ENCODE results near the gene KSR1.
A peak's percentile ranks its signal among the peaks of the same experiment; 100 is the strongest.

Gene KSR1

DNA sequence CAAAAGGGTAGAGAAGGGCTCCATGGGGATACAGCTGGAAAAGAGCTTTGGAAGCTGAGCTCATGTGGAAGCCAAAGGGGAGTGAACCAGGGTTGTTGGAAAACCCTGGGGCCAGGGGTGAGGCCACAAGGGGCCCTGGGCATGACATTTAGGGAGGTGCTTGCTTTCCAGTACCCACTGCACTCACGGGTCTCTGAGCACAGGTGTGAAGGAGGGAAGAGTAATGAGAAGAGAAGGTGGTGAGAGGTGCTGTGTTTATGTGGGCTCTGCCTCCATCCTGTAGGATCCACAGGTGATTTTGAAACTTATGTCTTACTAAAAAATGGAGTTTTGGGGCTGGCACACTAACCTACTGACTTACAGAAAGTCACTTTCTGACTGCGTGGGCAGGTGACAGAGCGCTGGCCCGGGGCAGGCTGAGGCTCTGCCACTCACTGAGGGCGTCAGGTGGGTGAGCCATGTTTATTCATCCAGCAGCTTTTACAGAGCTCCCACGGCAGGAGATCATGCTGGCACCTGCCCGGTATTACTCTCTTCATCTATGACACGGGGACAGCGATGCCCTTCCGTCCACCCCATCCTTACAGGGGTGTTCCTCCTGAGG, 18.9 kb downstream of the KSR1 start:
- DNase-seq, result no peak

DNA sequence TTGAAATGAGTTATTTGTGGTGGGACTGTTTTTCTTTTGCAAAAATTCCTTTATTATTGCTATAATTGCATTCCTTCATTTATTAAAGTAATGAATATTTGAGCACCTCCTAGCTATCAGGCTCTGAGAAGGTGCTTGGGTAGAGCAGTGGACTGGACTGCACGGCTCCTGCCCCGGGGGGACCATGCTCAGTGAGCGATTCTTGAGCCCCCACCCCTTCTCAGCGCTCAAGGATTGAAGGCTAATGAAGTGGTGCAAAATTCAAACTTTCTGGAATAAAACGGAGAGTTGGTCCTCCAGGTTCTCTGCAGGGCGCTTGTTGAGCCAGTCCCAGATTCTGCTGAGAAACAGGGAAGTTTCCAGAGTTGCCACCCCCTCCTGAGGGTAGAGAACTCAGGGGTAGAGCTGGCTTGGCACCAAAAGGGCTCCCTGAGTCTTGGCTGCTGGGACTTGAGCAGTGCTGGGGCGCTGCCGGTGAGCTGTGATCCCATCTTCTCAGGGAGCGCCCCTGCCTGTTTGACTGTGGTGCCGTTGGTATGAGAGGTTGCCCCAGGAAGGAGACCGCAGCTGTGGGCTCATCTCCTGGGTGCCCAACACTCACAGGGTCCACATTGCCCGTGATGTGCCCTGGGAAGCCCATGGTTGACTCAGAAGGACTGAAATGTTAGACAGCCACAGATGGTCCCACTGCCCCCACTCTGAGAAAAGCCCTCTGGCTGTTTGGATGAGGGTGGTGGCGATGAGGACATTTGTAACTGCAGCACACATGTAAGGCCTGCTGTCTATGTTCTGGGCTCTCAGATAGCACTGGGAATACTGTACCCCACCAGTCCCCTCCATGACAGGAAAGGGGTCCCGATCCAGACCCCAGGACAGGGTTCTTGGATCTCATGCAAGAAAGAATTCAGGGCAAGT, 20.0 kb downstream of the KSR1 start:
- no peak for DNase-seq

DNA sequence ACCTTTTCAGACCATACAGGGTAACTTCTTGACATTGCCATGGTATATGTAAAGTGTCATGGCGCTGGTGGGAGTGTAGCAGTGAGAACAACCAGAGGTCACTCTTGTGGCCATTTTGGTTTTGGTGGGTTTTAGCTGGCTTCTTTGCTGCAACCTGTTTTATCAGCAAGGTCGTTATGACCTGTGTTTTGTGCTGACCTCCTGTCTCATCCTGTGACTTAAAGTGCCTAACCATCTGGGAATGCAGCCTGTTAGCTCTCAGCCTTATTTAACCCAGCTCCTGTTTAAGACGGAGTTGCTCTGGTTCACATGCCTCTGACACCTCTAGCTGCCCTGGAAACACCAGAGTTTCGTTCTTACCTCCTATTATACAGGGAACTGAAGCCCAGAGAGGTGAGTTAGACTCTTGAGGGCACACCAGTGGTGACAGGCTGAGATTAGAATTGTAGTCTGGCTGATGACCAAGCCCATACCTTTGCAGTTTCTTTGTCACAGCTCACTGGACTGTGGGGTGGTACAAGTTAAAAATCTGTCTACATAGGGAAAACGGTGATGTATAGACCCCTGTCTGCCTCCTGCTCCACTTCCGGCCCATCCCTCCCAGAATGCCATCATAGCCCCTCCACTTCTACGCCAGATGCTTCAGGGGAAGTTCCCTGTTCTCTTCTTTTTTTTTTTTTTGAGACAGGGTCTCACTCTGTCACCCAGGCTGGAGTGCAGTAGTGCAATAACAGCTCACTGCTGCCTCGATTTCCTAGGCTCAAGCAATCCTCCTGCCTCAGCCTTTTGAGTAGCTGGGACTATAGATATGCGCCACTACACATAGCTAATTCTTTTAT, 21.0 kb downstream of the KSR1 start:
- no peak for DNase-seq

DNA sequence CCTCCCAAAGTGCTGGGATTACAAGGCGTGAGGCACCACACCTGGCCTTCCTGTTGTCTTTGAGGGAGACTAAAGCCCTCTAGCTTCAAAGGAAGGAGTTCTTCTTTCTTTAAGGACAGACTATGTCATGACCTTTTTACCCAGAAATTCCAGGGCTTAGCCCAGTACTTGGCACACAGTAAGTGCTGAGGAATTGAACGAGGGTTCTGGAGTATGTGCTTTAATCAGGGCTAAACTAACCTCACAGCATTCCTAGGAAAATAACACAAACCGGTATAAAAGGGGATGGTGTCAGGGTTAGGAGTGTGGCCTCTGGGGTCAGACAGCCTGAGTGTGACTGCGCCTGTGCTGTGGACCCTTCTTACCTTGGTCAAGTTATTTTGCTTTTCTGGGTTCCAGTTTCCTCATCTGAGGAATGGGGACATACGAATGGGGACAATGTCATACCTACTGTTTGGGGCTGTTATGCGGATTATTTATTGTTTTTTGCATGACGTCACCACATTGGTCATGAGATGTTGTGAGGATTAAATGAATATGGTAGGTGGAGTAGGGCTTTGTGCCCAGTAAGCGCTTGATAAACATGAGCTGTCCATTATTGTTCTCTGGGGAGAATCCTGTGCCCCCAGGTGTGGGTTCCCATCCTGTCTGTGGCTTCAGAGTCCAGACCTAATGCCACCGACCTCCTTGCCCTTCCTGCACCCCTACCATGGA, 21.9 kb downstream of the KSR1 start:
- DNase-seq, result no peak

DNA sequence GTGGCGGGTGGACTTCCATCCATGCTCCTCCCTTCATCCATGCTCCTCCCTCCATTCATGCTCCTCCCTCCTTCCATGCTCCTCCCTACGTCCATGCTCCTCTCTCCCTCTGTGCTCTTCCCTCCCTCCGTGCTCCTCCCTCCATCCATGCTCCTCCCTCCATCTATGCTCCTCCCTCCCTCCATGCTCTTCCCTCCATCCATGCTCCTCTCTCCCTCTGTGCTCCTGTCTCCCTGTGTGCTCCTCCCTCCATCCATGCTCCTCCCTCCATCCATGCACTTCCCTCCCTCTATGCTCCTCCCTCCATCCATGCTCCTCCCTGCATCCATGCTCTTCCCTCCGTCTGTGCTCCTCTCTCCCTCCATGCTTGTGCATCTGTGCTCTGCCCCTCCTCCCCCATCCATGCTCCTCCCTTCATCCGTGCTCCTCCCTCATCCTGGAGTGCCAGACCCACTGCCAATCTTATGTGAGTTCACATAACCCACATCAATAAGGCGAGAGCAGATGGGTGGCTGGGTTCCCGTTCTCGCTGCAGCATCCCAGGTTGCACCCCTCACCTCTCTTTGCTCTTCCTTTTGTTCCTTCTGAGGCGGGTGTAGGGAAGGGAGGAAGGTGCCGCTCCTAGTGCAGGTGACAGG, 22.8 kb downstream of the KSR1 start:
- DNase-seq, result no peak

DNA sequence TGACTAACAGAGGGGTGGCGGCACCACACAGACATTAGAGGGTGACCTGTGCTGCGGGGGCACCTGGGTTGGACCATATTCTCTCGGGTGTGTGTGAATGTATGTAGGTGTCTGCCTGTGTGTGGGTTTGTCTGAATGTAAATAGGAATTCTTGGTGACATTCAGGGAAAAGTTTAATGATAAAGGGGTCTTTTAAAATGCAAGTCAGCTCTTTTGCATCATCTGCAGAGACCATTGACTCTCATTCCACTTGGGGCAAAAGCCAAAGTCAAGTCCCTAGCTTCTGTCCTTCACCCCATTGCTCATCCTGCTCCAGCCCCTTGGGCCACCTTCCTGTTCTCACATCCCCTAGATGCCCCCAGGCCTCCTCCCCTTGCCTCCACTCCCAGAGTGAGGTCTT, 23.6 kb downstream of the KSR1 start:
- no peak for DNase-seq

DNA sequence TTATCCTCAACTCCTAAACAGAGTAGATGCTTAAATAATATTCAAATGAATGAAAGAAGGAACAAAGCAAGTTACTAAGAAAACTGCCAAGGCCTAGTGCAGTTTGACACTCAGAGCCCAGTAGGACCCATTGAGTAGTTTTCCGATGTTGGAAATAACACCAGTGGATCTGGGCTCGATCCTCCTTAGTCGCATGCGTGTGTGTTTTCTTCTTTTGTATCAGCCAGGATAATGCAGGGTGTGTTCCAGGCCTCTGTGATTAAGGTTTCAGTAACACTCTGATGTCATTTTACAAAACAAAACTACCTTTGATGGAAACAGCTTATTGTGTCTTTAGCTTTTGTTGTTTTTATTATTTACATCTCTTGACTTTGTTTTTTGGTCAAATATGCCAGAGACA, 24.5 kb downstream of the KSR1 start:
- no peak for DNase-seq

DNA sequence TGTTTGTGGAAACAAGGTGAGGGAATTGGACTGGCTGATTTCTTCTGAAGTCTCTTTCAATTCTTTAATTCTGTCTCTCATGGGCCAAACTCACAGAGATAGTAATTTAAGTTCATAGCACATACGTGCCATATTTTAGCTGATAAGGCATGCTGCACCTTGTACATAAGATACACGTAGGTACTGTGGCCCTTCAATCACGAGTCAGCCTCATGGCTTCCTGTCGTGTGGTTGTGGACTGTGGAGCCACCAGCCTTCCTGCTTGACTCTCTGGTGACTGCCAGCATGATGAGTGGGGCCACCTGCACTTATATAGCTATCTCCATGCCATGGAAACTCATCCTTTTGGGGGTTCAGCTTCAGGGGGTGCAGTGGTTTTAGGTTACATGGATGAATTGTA, 25.1 kb downstream of the KSR1 start:
- DNase-seq, result no peak

DNA sequence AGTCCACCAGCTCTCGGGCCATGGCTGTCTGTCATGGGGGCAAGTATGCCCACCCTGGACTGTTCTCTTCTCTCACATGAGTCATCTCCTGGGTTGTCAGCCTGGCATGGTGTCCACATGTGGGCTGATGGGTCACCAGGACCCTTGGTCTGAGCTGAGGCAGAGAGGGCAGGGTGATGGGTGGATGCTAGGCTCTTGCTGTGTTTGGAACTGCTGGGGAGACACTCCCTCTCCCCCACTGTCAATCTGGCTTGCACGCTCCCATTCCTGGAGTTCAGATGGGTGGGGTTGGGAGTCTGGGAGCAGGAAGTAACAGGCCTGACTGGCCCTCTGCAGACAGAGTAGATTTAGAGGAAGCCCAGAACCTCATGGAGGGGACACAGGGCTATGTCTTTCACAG, 28.9 kb downstream of the KSR1 start:
- no peak for DNase-seq

DNA sequence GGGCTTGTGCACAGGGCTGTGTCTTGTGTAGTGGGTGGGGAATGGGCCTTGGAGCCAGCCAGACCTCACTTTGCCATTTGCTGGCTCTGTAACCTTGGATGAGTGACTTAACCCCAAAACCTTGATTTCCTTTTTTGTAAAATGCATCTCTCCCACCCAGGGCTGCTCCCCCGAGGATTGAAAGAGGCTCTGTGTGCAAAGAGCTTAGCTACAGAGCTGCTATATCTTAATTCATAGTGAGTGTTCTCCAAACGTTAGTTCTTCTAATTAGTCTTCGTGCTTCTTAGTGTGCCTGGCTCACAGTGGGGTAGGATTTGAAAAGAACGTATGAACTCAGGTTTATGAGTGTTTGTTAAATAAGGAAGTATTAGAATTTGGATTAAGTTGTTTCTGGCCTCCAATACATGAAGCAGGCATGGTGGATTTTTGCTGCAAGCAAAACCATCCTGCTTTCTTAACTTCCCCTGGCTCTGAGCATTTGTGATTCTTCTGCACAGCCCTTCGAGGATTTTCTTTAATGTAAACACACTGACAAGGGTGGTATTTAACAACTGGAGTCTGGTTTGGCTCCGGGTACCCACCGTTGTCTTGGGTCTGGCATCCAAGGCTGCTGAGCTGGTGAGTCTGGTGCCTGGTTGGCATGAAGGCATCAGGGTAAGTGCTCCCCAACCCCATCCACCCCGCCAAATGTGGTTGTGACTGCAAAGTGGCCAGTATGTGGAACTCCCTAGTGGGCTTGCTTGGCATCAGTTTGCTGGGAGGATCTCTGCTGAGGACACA, 29.7 kb downstream of the KSR1 start:
- DNase-seq, result no peak

DNA sequence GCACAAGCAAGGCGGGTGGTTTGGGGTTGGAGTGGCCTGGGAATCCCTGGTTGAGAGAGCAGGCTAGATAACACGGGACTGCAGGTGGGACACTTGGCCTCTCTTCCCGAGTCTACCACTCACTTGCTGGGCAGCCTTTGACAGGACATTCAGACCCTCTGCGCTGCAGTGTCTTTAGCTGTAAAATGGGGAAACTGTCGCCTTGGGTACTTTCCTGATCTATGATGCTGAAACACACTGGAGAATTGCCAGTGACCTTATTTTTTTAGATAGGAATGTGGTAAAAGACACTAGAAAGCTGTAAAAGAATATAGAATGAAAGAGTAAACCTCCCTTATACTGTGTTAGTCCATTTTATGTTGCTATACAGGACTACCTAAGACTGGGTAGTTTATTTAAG, 30.5 kb downstream of the KSR1 start:
- no peak for DNase-seq

DNA sequence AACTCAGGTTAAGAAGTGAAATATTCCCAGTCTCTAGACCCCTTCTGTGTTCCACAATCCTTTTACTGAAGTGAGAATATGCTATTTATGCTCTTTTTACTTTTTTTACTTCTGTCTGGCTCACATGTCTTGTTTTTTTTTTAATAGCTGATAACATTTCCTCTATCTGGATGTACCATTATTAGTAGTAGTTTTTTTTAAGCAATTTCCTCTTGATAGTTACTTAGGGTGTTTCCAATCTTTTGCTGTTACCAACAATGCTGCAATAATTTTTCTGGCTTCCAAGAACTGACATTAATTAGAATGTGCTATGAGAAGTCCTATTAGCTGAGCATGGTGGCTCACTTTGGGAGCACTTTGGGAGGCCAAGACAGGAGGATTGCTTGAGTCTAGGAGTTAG, 32.0 kb downstream of the KSR1 start:
- DNase-seq, result no peak

DNA sequence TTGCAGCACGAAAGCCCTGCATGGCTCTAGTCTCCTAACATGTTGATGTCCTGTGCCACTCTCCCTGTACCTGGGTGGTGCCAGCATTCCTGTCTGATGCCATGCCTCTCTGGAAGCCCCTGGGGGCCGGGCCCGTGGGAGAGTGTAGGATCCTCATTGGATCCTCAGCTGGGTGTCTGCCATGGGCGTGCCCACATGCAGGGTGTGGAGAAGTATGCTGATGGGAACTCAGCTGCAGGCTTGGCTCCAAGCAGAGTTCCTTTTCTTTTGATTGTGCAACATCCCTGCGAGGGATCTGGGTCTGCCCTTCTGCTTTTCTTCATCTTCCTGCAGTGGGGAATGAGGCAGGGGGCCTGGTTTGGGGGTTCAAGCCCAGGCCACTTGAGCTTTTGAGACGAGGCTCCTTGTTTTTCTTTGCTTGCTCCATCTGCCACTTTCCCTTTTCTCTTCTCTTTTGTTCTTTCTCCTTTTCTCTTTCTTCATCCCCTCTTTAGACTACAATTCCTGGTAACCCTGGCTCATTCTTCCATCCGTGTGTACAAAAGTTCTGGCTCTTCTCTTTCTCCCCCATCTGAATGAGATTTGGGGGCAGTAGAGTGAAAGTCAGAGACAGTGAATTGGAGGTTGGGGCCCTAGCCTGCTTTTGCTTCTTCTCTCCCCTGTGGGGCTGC, 32.9 kb downstream of the KSR1 start:
- DNase-seq, result peak; percentile 54

DNA sequence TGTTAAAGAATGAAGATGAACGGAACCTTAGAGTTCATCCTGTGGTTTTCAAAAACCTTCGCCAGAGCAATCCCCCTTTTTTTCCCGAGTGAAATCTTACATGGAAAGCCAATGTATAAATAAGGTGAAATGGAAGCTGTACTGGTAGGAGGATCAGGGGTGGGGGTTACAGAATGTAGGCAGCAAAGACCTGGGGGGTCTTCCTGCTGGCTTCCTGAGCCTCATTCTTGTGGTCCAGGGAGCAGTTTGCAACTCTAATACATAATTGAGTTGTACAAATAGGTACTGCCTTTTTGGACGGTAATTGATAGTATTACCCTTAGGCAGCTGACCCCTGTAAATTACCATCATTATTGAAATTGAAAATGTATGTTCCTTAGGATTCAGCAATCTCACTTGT, 34.1 kb downstream of the KSR1 start:
- DNase-seq, result no peak

DNA sequence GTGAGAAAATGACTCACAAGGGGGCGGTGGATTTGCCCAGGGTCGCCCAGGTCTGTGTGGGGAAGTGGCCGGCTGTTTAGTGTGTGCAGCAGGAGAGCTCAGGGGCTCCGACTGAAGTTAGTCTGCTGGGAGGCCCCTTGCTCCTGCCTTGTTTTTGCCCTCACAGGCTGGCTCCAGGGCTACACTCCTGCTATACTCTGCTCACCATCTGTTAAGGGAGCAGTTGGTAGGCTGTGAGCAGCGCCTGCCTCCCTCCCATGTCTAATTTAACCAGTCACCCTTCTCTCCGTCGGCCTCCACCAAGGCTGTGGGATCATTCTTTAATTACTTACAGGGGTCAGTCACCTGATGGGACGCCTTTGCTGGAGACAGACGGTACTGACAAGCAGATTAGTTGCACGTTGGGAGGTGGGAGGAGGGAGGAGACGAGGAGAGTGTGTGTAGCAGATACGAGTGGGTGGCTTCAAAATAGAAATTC, 35.5 kb downstream of the KSR1 start:
- DNase-seq, result no peak

DNA sequence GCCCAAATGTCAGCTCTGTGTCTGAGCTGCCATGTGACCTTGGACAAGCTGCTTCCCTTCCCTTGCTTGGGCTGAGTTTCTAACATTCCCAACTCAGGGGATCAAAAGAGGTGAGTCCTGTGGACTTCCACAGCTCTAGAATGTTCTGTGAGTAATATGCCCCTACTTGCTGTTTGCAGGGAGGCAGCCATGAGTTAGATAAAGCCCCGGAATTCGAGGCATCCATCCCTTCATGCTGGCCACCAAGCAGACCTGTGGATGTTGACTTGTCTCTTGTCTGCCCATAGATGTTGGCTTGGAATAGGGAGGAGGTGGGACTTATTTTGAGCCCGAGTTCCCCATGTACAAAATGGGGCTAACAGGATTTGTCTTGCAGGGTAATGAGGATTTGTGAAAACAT, 36.2 kb downstream of the KSR1 start:
- no peak for DNase-seq

DNA sequence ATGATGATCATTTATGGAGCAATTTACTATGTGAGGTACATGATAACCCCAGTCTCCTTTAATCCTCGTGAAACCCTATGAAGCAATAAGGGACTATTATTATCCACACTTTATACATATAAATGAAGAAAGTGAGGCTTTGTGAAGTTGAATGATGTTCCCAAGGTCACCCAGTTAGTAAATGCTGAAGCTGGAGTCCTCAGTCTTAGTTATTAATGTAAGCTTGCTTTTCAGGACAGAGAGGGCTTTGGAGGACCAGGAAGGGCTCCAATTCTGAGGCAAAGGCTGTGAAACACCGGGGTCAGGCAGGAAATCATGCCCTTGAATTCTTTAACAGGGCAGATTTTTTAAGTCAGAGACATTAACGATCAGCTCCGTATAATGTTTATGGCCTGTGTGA, 36.8 kb downstream of the KSR1 start:
- no peak for DNase-seq

DNA sequence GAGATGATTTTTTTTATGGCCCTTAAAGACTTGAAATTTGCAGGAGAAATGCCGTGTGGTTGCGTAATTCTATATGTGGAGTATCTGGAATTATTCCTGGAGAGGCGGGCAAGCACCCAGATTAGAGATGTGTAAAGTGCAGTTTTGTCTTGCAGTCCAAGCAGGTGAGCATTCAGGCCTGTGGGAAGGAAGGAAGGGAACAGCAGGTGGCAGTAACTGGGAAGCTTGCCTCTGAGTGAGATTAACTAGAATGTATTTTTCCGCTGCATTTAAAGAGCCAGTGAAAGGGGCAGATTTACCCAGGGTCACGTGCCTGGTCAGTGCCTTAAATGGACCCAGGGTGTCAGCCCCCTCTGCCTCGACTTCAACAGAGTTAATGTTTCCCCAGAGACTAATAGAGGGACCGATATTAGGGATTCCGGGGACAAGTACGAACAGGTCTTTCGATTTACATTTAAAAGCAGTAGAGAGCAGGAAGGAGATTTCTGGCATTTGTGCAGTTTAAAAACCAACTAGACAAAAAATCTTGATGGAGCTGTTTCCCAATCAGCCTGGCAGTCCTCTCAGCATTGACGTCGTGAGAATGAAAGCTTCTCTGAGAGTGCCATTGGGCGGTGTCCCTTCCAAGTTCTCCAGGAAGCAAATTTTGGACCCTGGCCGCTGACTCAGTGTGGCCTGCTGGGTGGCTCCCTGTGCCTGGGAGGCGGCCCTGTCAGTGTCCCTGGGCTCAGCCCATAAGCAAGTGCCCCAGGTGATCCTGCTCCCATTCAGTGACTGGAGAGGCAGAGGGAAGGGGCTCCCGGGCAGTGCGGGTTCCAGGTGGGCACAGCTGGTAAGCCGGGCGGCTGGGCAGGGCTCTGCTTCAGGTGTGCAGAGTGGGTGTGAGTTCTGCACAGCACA, 38.2 kb downstream of the KSR1 start:
- peak; percentile 34 for DNase-seq

DNA sequence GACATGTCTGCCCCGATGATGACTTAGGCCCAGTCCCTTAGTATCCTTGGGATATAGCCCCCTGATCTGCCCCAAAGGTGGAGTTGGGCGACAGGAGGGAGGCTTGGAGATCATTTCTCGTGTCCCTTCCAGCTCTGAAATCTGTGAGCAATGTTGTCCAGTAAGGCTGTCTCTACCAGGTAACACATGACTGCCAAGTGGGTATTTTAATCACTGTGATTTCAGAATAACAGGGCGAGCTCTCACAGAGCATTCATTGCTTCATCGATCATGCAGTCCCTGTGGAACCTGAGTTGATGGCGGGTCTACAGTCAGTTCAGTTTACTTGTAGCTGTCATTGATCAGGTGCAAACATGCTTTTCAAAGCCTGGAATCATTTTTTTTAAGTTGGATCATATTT, 39.2 kb downstream of the KSR1 start:
- no peak for DNase-seq

DNA sequence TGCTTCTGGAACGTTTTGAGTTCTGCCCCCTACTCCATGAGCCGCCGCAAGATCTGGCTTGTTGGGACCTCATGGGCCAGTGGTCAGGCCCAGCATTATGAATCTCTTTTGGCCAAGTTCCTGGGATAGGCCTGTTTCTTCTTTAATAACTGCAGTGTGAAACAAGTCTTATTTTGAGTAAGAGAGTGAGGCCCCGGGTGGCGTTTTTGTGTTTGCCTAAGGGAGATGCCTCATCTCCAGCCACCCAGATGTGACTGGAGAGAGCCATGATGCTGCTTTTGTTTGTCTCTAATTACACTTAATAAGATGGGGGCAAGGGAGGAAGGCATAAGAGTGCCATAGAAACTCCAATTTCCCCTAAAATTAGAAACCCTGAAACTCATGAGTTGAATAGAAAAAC, 39.8 kb downstream of the KSR1 start:
- no peak for DNase-seq

Data from fibroblast of skin of abdomen (primary cell).